Dermis blood vessel endothelial cell (primary cell): ENCODE data around the gene PHKG2. TPM values are rescaled to one million over a fixed set of nuclear protein-coding genes. Genes with fewer than 3 reads are reported as not detected.

ENCODE experiments used
- total RNA-seq: library from RNA; depleted of rRNA; stranded (reverse); fragments of >200 nt; gene quantifications from 2 replicates; pipeline ENCODE4 v1.2.3, GENCODE V29; 2014

PHKG2 gene
- total RNA-seq, 1 donor from 2014 or later: 21.4 TPM

Other genes with a start within 250 kb of the PHKG2 start
- 18.6 and 21.3 TPM in 2 replicates for gene ZNF768, start 221.9 kb upstream of the PHKG2 start, total RNA-seq
- 8.7 and 9.3 TPM in 2 replicates for gene ZNF747, start 213.6 kb upstream of the PHKG2 start, total RNA-seq
- gene ZNF764, start 190.1 kb upstream of the PHKG2 start, total RNA-seq: 4.4 and 4.8 TPM in 2 replicates
- 10.6 and 10.9 TPM in 2 replicates for gene ZNF688, start 176.7 kb upstream of the PHKG2 start, total RNA-seq
- gene ZNF785, start 162.7 kb upstream of the PHKG2 start, total RNA-seq: 8.1 and 11.9 TPM in 2 replicates
- 5.8 and 6.0 TPM in 2 replicates for gene ZNF689, start 138.0 kb upstream of the PHKG2 start, total RNA-seq
- 8.0 and 14.4 TPM in 2 replicates for gene PRR14, start 97.5 kb upstream of the PHKG2 start, total RNA-seq
- 20.6 and 20.7 TPM in 2 replicates for gene FBRS, start 90.0 kb upstream of the PHKG2 start, total RNA-seq
- 44.1 and 69.1 TPM in 2 replicates for gene SRCAP, start 49.3 kb upstream of the PHKG2 start, total RNA-seq
- 0.93 and 1.2 TPM in 2 replicates for gene CFAP119, start 13.6 kb downstream of the PHKG2 start, total RNA-seq
- 64.5 and 100 TPM in 2 replicates for gene RNF40, start 13.9 kb downstream of the PHKG2 start, total RNA-seq
- 6.1 and 8.4 TPM in 2 replicates for gene ZNF629, start 38.8 kb downstream of the PHKG2 start, total RNA-seq
- 40.0 and 58.0 TPM in 2 replicates for gene BCL7C, start 145.7 kb downstream of the PHKG2 start, total RNA-seq
- gene CTF1, start 148.2 kb downstream of the PHKG2 start, total RNA-seq: 0.17 and 0.70 TPM in 2 replicates
- 21.8 and 26.7 TPM in 2 replicates for gene FBXL19, start 175.1 kb downstream of the PHKG2 start, total RNA-seq
- gene ORAI3, start 200.6 kb downstream of the PHKG2 start, total RNA-seq: 40.2 and 42.4 TPM in 2 replicates
- 2.6 and 5.3 TPM in 2 replicates for gene SETD1A, start 209.3 kb downstream of the PHKG2 start, total RNA-seq
- 21.0 and 26.4 TPM in 2 replicates for gene HSD3B7, start 236.8 kb downstream of the PHKG2 start, total RNA-seq